SK-N-MC (cell line): ENCODE data around the gene RNFT2.

Experiments
- EZH2 ChIP-seq: fragments of 200-600 bp; sonication (generic); IDR thresholded peaks from one replicate; pipeline ENCODE4 v1.6.1; 2017; ENCODE audit warnings: antibody characterized with exemption
- FOXP2 ChIP-seq: optimal IDR thresholded peaks from 2 replicates; pipeline ENCODE3; 2011; ENCODE audit warnings: mild to moderate bottlenecking, moderate library complexity; ENCODE audit not compliant: insufficient read depth; ENCODE audit errors: extremely low read length, control extremely low read depth
- POLR2AphosphoS5 ChIP-seq: IDR thresholded peaks from 2 replicates; pipeline ENCODE4 v1.6.1; 2012; ENCODE audit warnings: mild to moderate bottlenecking, low read depth, low read length, borderline replicate concordance

DNA sequence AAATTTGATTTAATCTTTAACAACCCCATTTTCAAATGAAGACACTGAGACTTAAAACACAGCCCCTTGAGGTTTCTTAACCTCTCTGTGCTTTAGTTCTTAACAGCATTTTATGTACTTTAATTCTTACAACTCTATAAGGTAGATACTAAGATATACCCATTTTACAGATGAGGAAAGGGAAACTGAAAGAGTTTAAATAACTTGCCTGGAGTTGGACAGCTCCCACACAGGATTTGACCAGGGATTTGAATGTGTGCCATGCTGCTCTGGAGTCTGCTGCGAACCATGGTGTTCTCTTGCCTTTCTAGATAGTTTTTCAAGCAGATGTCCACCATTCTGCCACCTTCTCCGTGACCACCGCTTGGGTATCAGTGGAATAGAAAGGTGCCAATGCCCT is 28.2 kb downstream of the RNFT2 start:
- TF ChIP-seq EZH2 (no peak), POLR2AphosphoS5 (no peak), FOXP2 (no peak)
